WTC11 (cell line): ENCODE results near the gene OR8K3. TPM values are rescaled to one million over a fixed set of nuclear protein-coding genes. Genes with fewer than 3 reads are reported as not detected.
A peak's percentile ranks its signal among the peaks of the same experiment; 100 is the strongest.

ENCODE experiments used
- ATAC-seq: fragments of 200-7000 bp; cut with Tn5 transposase; 2 replicates; pipeline ENCODE4 v1.10.0; 2021; ENCODE audit warnings: mild to moderate bottlenecking, moderate library complexity
- CTCF ChIA-PET: fragments of 300-600 bp; sonication (Branson Sonifier 250); formaldehyde crosslinking; loops from one replicate; lab custom pipeline; 2021; ENCODE audit warnings: antibody characterized with exemption; lab: Charles Lee
- POLR2A ChIA-PET: fragments of 350-600 bp; sonication (Branson Sonifier 250); formaldehyde crosslinking; loops from one replicate; lab custom pipeline; 2021; ENCODE audit warnings: antibody characterized with exemption; lab: Charles Lee
- DNase-seq: peaks from one replicate; pipeline ENCODE4 v3.0.0; 2021; ENCODE audit warnings: low spot score
- H3K27ac Mint-ChIP-seq: 2 replicates; pipeline ENCODE4 v1.8.0; 2021; ENCODE audit warnings: mixed read lengths
- H3K27me3 Mint-ChIP-seq: 2 replicates; pipeline ENCODE4 v1.8.0; 2021; ENCODE audit warnings: low read depth, mild to moderate bottlenecking, moderate library complexity, mixed read lengths
- H3K36me3 Mint-ChIP-seq: 2 replicates; pipeline ENCODE4 v1.8.0; 2021; ENCODE audit warnings: mixed read lengths
- H3K4me1 Mint-ChIP-seq: 2 replicates; pipeline ENCODE4 v1.8.0; 2022; ENCODE audit warnings: mixed read lengths
- H3K4me3 Mint-ChIP-seq: 2 replicates; pipeline ENCODE4 v1.8.0; 2021; ENCODE audit warnings: mild to moderate bottlenecking, moderate library complexity, mixed read lengths
- H3K9me3 Mint-ChIP-seq: 2 replicates; pipeline ENCODE4 v1.8.0; 2021; ENCODE audit warnings: mixed read lengths
- AR ChIP-seq: fragments of 250-450 bp; sonication (Bioruptor Pico); IDR thresholded peaks from 2 replicates; pipeline ENCODE4 v1.9.0; 2021; ENCODE audit warnings: mild to moderate bottlenecking
- CREM ChIP-seq: sonication (generic); formaldehyde crosslinking; IDR thresholded peaks from 2 replicates; pipeline ENCODE4 v1.8.1; 2022; ENCODE audit warnings: mild to moderate bottlenecking, missing genetic modification reagents, moderate library complexity
- EMX1 ChIP-seq: fragments of 250-450 bp; sonication (Bioruptor Pico); IDR thresholded peaks from 2 replicates; pipeline ENCODE4 v1.8.0; 2021; ENCODE audit warnings: mild to moderate bottlenecking
- FOXJ3 ChIP-seq: sonication (generic); formaldehyde crosslinking; IDR thresholded peaks from 2 replicates; pipeline ENCODE4 v1.9.0; 2021; ENCODE audit warnings: missing genetic modification reagents, mild to moderate bottlenecking, borderline replicate concordance
- FOXK1 ChIP-seq: sonication (generic); formaldehyde crosslinking; IDR thresholded peaks from 2 replicates; pipeline ENCODE4 v1.8.0; 2022; ENCODE audit warnings: mild to moderate bottlenecking, moderate library complexity, missing genetic modification reagents
- HMGA2 ChIP-seq: fragments of 250-450 bp; sonication (Bioruptor Pico); IDR thresholded peaks from 2 replicates; pipeline ENCODE4 v1.4.0; 2021; ENCODE audit warnings: mild to moderate bottlenecking, moderate library complexity
- JAZF1 ChIP-seq: fragments of 250-450 bp; sonication (Bioruptor Pico); IDR thresholded peaks from 2 replicates; pipeline ENCODE4 v1.9.0; 2021; ENCODE audit warnings: moderate library complexity, mild to moderate bottlenecking, inconsistent platforms
- JUN ChIP-seq: sonication (generic); formaldehyde crosslinking; IDR thresholded peaks from 2 replicates; pipeline ENCODE4 v1.8.0; 2023; ENCODE audit warnings: mild to moderate bottlenecking, missing genetic modification reagents
- MXD4 ChIP-seq: fragments of 250-450 bp; sonication (Bioruptor Pico); IDR thresholded peaks from 2 replicates; pipeline ENCODE4 v1.8.0; 2021; ENCODE audit warnings: mild to moderate bottlenecking, moderate library complexity, borderline replicate concordance
- NFYB ChIP-seq: sonication (generic); formaldehyde crosslinking; conservative IDR thresholded peaks from 2 replicates; pipeline ENCODE4 v1.8.0; 2022; ENCODE audit warnings: low read depth, missing genetic modification reagents
- NR1H2 ChIP-seq: sonication (generic); formaldehyde crosslinking; IDR thresholded peaks from 2 replicates; pipeline ENCODE4 v1.9.0; 2021; ENCODE audit warnings: mild to moderate bottlenecking, moderate library complexity, missing genetic modification reagents
- NR2C2 ChIP-seq: sonication (generic); formaldehyde crosslinking; IDR thresholded peaks from 2 replicates; pipeline ENCODE4 v1.8.0; 2022; ENCODE audit warnings: mild to moderate bottlenecking, missing genetic modification reagents
- OVOL2 ChIP-seq: fragments of 250-450 bp; sonication (Bioruptor Pico); IDR thresholded peaks from 2 replicates; pipeline ENCODE4 v1.9.0; 2021; ENCODE audit warnings: mild to moderate bottlenecking, borderline replicate concordance
- SOX15 ChIP-seq: fragments of 250-450 bp; sonication (Bioruptor Pico); IDR thresholded peaks from 2 replicates; pipeline ENCODE4 v1.9.0; 2021; ENCODE audit warnings: mild to moderate bottlenecking
- SP1 ChIP-seq: sonication (generic); formaldehyde crosslinking; conservative IDR thresholded peaks from 2 replicates; pipeline ENCODE4 v1.8.1; 2022; ENCODE audit warnings: missing genetic modification reagents
- TCF7 ChIP-seq: sonication (generic); formaldehyde crosslinking; IDR thresholded peaks from 2 replicates; pipeline ENCODE4 v1.8.0; 2022; ENCODE audit warnings: mild to moderate bottlenecking, low read depth, missing genetic modification reagents, moderate library complexity
- TEAD4 ChIP-seq: sonication (generic); formaldehyde crosslinking; IDR thresholded peaks from 2 replicates; pipeline ENCODE4 v1.8.0; 2022; ENCODE audit warnings: mild to moderate bottlenecking, missing genetic modification reagents
- ZMAT4 ChIP-seq: fragments of 250-450 bp; sonication (Bioruptor Pico); IDR thresholded peaks from 2 replicates; pipeline ENCODE4 v1.9.0; 2021; ENCODE audit warnings: mild to moderate bottlenecking
- ZNF263 ChIP-seq: sonication (generic); formaldehyde crosslinking; IDR thresholded peaks from 2 replicates; pipeline ENCODE4 v1.8.1; 2022; ENCODE audit warnings: low read depth, mild to moderate bottlenecking, moderate library complexity, missing genetic modification reagents
- ZNF416 ChIP-seq: fragments of 250-450 bp; sonication (Bioruptor Pico); IDR thresholded peaks from 2 replicates; pipeline ENCODE4 v1.9.0; 2021; ENCODE audit warnings: mild to moderate bottlenecking, inconsistent platforms
- ZNF671 ChIP-seq: fragments of 250-450 bp; sonication (Bioruptor Pico); IDR thresholded peaks from 2 replicates; pipeline ENCODE4 v1.8.0; 2021; ENCODE audit warnings: mild to moderate bottlenecking
- total RNA-seq: library from RNA; stranded (reverse); gene quantifications from 3 replicates; pipeline ENCODE4 v1.2.3, GENCODE V29; 2021
- TF ChIP-seq, protein P1 (sequence below): sonication (generic); formaldehyde crosslinking; IDR thresholded peaks from 2 replicates; pipeline ENCODE4 v1.8.1; 2023; ENCODE audit warnings: mild to moderate bottlenecking, missing genetic modification reagents, moderate library complexity
- TF ChIP-seq, protein P2 (sequence below): sonication (generic); formaldehyde crosslinking; IDR thresholded peaks from 2 replicates; pipeline ENCODE4 v1.8.0; 2023; ENCODE audit warnings: mild to moderate bottlenecking, missing genetic modification reagents

The OR8K3 gene
- total RNA-seq, 1 experiment from 2014 or later = not detected

DNA sequence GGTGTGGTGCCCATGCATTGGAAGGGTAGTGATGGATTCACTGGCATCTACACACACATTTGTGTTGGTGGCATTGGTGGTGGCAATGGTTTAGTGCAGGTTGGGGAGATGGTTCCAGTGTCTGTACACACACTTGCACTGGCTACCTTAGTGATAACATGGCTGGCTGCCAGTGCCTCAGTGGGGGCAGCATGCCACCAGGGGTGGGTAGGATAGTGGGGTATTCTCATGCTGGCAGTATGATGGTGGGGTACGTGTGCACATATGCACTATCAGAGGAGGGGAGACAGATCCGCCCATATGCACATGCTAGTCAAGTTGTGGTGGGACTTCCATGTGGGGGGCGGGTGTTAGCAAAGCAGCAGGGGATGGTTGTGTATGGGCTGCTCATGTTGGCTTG lies 7.1 kb upstream of the OR8K3 start (continued):
- no peak for TF ChIP-seq FOXK1
- no peak for TF ChIP-seq FOXJ3
- TF ChIP-seq NR2C2 = no peak
- TF ChIP-seq ZNF671 (CRISPR knock-in tag) = no peak
- TF ChIP-seq HMGA2 (CRISPR knock-in tag) = no peak
- no peak for TF ChIP-seq EMX1
- TF ChIP-seq MXD4 = no peak
- no peak for TF ChIP-seq TCF7
- no peak for TF ChIP-seq SP1 (CRISPR knock-in tag)

- Mint-ChIP-seq H3K27ac (no peak overlapping the region), H3K4me1 (peaks cover 12% of the 10 kb centered on the region), H3K36me3 (peaks cover under 1% of the 10 kb centered on the region; the same call in 1 of the 2 replicates), H3K27me3 (no peaks in the 10 kb centered on the region; the same call in 1 of the 2 replicates), H3K9me3 (peaks cover 16% of the 10 kb centered on the region), H3K4me3 (no peak overlapping the region)
- no peak for TF ChIP-seq ZNF263
- no peak for TF ChIP-seq TEAD4 (CRISPR knock-in tag)
- no peak for TF ChIP-seq OVOL2 (CRISPR knock-in tag)
- no peak for TF ChIP-seq MXD4
- TF ChIP-seq, protein P1, sequence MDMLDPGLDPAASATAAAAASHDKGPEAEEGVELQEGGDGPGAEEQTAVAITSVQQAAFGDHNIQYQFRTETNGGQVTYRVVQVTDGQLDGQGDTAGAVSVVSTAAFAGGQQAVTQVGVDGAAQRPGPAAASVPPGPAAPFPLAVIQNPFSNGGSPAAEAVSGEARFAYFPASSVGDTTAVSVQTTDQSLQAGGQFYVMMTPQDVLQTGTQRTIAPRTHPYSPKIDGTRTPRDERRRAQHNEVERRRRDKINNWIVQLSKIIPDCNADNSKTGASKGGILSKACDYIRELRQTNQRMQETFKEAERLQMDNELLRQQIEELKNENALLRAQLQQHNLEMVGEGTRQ (CRISPR knock-in tag) = no peak
- TF ChIP-seq ZMAT4 (CRISPR knock-in tag) = no peak
- no peak for TF ChIP-seq AR (CRISPR knock-in tag)
- TF ChIP-seq, protein P2, sequence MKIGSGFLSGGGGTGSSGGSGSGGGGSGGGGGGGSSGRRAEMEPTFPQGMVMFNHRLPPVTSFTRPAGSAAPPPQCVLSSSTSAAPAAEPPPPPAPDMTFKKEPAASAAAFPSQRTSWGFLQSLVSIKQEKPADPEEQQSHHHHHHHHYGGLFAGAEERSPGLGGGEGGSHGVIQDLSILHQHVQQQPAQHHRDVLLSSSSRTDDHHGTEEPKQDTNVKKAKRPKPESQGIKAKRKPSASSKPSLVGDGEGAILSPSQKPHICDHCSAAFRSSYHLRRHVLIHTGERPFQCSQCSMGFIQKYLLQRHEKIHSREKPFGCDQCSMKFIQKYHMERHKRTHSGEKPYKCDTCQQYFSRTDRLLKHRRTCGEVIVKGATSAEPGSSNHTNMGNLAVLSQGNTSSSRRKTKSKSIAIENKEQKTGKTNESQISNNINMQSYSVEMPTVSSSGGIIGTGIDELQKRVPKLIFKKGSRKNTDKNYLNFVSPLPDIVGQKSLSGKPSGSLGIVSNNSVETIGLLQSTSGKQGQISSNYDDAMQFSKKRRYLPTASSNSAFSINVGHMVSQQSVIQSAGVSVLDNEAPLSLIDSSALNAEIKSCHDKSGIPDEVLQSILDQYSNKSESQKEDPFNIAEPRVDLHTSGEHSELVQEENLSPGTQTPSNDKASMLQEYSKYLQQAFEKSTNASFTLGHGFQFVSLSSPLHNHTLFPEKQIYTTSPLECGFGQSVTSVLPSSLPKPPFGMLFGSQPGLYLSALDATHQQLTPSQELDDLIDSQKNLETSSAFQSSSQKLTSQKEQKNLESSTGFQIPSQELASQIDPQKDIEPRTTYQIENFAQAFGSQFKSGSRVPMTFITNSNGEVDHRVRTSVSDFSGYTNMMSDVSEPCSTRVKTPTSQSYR = no peak
- no peak for TF ChIP-seq NR1H2 (CRISPR knock-in tag)
- TF ChIP-seq JAZF1 (CRISPR knock-in tag) = no peak
- no peak for TF ChIP-seq SOX15
- TF ChIP-seq NFYB (CRISPR knock-in tag) = no peak
- no peak for TF ChIP-seq CREM (CRISPR knock-in tag)
- TF ChIP-seq JUN (CRISPR knock-in tag) = no peak
- TF ChIP-seq SP1 (CRISPR knock-in tag) = no peak
- TF ChIP-seq EMX1 = no peak
- TF ChIP-seq ZNF416 = no peak
- ATAC-seq (no peak), DNase-seq (peak; percentile 11)
- ChIA-PET CTCF (no interaction called here), POLR2A (no interaction called here)
These were observed 17.0 kb downstream of the OR8K3 start for GRCh38 chr11:56331861-56332491.
